Measurements from ENCODE around the gene SALL3. TPM values are rescaled to one million over a fixed set of nuclear protein-coding genes. Genes with fewer than 3 reads are reported as not detected.
"Not testable (repeated sequence)": the region's sequence is repeated elsewhere in the genome, so short reads cannot be mapped to it uniquely, and the experiment has no call there.

SALL3 gene
- total RNA-seq, 1 donor from 2014 or later = 2.2 TPM

DNA sequence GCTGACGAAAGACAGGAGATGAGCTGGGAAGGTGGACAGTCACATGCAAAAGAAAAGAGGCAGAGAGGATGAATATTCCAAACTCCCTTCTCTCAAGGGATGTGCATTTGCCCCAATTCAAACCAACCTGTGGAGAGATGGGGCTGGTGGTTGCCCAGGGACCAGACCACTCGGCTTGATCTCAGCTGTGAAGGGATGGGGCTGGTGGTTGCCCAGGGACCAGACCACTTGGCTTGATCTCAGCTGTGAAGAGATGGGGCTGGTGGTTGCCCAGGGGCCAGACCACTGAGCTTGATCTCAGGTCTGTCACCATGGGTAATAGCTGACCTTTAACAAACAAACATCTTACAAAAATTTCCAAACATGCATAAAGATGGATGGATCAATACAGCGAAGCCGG, 42.5 kb upstream of the SALL3 start:
- DNase-seq (ENCODE audit: low read depth) = no peak
- TF ChIP-seq, protein P1, sequence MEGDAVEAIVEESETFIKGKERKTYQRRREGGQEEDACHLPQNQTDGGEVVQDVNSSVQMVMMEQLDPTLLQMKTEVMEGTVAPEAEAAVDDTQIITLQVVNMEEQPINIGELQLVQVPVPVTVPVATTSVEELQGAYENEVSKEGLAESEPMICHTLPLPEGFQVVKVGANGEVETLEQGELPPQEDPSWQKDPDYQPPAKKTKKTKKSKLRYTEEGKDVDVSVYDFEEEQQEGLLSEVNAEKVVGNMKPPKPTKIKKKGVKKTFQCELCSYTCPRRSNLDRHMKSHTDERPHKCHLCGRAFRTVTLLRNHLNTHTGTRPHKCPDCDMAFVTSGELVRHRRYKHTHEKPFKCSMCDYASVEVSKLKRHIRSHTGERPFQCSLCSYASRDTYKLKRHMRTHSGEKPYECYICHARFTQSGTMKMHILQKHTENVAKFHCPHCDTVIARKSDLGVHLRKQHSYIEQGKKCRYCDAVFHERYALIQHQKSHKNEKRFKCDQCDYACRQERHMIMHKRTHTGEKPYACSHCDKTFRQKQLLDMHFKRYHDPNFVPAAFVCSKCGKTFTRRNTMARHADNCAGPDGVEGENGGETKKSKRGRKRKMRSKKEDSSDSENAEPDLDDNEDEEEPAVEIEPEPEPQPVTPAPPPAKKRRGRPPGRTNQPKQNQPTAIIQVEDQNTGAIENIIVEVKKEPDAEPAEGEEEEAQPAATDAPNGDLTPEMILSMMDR (conservative IDR thresholded peaks at IDR 0.05; ENCODE audit: low read depth, low read length) = no peak
- H3K4me3 ChIP-seq (ENCODE audit: low read depth, low read length) = no peak overlapping the region

DNA sequence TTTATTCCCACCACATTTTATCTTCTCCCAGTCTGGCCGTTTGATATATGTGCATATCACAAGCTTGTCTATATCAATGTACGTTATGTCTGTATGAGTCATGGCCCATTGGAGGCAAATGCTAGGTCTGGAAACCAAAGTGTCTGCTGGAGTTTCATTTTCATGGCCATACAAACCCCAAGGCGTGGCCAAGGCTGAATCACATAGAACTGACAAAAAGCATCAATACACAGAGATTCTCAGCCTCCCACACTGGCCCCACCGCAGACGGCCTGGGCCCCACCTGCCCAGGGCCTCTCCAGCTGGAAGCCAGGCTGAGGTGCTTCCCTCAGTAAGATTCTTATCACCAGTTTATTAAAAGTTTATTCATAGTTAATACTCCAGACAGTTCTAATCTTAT, 40.5 kb upstream of the SALL3 start:
- no peak overlapping the region for H3K4me3 ChIP-seq (ENCODE audit: low read depth, low read length)
- TF ChIP-seq, protein P1 (conservative IDR thresholded peaks at IDR 0.05; ENCODE audit: low read depth, low read length) = no peak
- DNase-seq (ENCODE audit: low read depth) = no peak

DNA sequence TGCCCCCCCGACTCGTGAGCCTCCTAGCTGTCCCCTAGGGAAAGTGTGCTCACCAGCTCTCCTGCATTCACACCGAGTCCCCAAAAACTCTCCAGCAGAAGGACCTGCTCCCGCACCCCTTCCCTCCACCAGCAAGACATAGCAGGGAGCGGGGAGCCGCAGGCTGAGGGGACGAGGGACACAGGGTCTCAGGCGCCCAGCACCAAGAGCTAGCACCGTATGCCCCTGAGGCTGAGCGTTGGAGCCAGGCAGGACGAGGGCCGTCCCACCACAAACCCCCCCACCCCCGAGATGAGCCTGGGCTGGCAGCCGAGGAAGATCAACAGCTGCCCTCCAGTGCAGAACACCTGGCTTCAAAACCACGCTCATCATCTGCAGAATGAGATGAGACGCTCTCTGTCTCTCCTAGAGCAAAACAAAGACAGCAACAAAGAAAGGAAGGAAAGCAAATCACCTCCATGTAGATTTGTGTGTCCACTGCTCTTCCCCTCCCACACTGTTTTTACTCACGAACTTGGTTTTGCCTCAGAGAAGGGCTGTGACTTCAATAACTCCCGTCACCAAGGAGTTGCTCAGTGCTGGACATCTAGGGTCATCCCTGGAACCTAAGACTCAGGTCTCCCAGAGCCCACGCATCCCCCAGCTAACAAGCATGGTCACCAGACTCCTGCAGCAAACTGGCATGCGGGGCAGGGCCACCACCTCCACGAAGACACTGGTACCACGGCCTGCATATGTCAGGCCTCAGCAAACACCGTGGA, 39.7 kb upstream of the SALL3 start:
- H3K4me3 ChIP-seq (ENCODE audit: low read depth, low read length) = no peak overlapping the region
- DNase-seq (ENCODE audit: low read depth) = no peak
- TF ChIP-seq, protein P1 (conservative IDR thresholded peaks at IDR 0.05; ENCODE audit: low read depth, low read length) = no peak

DNA sequence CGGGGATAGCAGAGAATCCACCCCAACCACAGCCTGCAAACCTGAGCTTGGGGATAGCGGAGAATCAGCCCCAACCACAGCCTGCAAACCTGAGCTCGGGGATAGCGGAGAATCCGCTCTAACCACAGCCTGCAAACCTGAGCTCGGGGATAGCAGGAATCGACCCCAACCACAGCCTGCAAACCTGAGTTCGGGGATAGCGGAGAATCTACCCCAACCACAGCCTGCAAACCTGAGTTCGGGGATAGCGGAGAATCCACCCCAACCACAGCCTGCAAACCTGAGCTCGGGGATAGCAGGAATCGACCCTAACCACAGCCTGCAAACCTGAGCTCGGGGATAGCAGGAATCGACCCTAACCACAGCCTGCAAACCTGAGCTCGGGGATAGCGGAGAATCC, 37.4 kb upstream of the SALL3 start:
- not testable (repeated sequence) for DNase-seq (ENCODE audit: low read depth); H3K4me3 ChIP-seq (ENCODE audit: low read depth, low read length)

DNA sequence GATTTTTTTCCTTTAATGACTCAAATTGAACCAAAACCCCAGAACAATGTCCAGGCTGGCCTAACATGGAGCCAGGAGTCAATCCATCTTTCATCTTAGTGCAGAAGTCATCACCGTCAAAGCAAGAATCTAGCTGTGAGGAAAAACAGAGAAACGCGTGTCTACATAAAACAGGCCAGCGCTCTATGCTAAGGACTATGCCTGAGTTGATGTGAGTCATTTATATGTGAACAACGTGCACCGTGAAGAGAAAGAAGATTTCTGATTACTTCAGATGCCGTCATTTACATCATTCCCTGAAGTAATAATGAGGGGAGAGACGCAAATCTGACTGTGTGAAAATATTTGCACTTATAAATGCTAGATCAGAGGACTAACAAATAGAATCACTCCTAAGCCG, 34.0 kb upstream of the SALL3 start:
- TF ChIP-seq, protein P1 (conservative IDR thresholded peaks at IDR 0.05; ENCODE audit: low read depth, low read length) = no peak
- DNase-seq (ENCODE audit: low read depth) = no peak
- no peak overlapping the region for H3K4me3 ChIP-seq (ENCODE audit: low read depth, low read length)

DNA sequence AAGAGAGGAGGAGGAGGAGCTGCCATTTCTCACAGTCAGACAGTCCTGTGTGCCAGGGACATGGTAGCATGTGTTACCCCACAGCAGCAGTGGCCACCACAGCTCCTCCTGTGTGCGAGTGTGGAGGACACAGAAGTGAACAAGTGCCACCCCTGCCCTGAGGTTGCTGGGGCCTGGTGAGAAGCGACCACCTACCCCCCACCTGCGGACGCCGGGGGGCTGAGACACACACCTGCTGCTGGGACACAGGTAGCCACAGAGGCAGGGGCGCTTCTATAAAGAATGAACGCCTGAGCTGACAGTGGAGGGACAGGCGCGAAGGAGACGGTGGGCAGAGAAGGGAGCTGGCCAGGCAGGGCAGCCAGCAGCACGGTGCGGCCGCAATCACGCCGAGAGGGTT, 32.3 kb upstream of the SALL3 start:
- DNase-seq (ENCODE audit: low read depth) = no peak

DNA sequence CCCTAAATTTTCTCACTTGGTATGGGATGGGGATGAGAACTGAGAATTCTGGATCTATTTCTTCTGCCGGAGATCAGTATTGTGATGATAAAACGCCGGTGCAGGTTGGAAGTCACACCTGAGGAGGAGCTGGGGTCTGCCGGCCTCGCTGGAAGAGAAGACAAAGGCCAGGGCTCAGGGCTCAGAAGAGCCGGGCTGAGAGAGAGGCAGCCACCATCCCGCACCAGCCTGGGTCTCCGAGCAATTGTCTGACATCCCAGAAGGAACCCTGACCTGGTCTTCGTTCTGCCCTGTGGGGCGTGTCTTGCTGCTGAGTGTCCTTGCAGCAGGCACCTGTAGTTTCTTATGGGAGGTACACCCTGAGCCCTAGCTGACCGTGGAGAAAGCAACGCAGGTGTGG, 31.4 kb upstream of the SALL3 start:
- DNase-seq (ENCODE audit: low read depth) = no peak
- TF ChIP-seq, protein P1 (conservative IDR thresholded peaks at IDR 0.05; ENCODE audit: low read depth, low read length) = no peak
- no peak overlapping the region for H3K4me3 ChIP-seq (ENCODE audit: low read depth, low read length)

More for the DNA sequence above, 32.3 kb upstream of the SALL3 start:
- TF ChIP-seq, protein P1 (conservative IDR thresholded peaks at IDR 0.05; ENCODE audit: low read depth, low read length) = no peak
- H3K4me3 ChIP-seq (ENCODE audit: low read depth, low read length) = no peak overlapping the region
